ENCODE results near the gene DISP1.

DISP1 gene

GRCh38 chr1:222794656-222795474 is 20.0 kb upstream of the DISP1 start:
- no peaks in the 10 kb centered on the region for H3K4me1 ChIP-seq
- no peak overlapping the region for H3K4me3 ChIP-seq
- H3K27me3 ChIP-seq = no peaks in the 10 kb centered on the region
- TF ChIP-seq, protein P1, sequence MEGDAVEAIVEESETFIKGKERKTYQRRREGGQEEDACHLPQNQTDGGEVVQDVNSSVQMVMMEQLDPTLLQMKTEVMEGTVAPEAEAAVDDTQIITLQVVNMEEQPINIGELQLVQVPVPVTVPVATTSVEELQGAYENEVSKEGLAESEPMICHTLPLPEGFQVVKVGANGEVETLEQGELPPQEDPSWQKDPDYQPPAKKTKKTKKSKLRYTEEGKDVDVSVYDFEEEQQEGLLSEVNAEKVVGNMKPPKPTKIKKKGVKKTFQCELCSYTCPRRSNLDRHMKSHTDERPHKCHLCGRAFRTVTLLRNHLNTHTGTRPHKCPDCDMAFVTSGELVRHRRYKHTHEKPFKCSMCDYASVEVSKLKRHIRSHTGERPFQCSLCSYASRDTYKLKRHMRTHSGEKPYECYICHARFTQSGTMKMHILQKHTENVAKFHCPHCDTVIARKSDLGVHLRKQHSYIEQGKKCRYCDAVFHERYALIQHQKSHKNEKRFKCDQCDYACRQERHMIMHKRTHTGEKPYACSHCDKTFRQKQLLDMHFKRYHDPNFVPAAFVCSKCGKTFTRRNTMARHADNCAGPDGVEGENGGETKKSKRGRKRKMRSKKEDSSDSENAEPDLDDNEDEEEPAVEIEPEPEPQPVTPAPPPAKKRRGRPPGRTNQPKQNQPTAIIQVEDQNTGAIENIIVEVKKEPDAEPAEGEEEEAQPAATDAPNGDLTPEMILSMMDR (IDR thresholded peaks at IDR 0.05) = no peak
- no peaks in the 10 kb centered on the region for H3K36me3 ChIP-seq
- intact Hi-C loops (cut with DNase I; ENCODE audit: low total_unique reads) = no loop called here
- DNase-seq = no peak
- no peak overlapping the region for H3K27ac ChIP-seq
- H3K9me3 ChIP-seq = no peaks in the 10 kb centered on the region

- Histone ChIP-seq H3K27ac (no peak overlapping the region), H3K27me3 (no peaks in the 10 kb centered on the region), H3K4me1 (no peaks in the 10 kb centered on the region), H3K4me3 (no peak overlapping the region), H3K9me3 (no peaks in the 10 kb centered on the region), H3K36me3 (no peaks in the 10 kb centered on the region)
- intact Hi-C loops (cut with DNase I; ENCODE audit: low total_unique reads) = no loop called here
- TF ChIP-seq, protein P1 (IDR thresholded peaks at IDR 0.05) = no peak
- DNase-seq = no peak
Observed at GRCh38 chr1:222798116-222798515, 16.7 kb upstream of the DISP1 start.

DNA sequence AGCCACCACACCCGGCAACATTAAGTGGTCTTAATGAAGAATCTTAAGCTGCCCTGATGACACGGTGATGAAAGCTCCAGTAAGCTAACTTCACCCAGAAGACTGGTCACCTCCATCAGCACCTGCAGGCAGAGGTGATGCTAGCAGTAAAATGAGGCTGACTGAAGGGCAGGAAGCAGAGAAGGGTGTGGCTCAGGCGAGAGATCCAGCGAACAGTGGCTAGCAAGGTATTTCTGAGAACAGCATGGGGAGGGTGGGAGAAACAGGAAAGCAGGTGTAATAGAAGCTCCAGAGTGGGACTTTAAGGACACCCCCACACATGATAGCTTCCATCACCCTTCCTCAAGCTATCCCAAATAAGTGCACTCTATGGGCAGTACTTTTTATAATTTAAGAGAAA is 15.9 kb upstream of the DISP1 start:
- TF ChIP-seq, protein P1 (IDR thresholded peaks at IDR 0.05) = no peak
- Histone ChIP-seq H3K9me3 (no peaks in the 10 kb centered on the region), H3K4me1 (no peaks in the 10 kb centered on the region), H3K36me3 (no peaks in the 10 kb centered on the region), H3K27me3 (no peaks in the 10 kb centered on the region), H3K27ac (no peak overlapping the region), H3K4me3 (no peak overlapping the region)
- intact Hi-C loops (cut with DNase I; ENCODE audit: low total_unique reads) = no loop called here
- DNase-seq = no peak

GRCh38 chr1:222801067-222801466 is 13.8 kb upstream of the DISP1 start:
- TF ChIP-seq, protein P1 (IDR thresholded peaks at IDR 0.05) = no peak
- intact Hi-C loops (cut with DNase I; ENCODE audit: low total_unique reads) = no loop called here
- DNase-seq = no peak
- no peaks in the 10 kb centered on the region for H3K36me3 ChIP-seq
- H3K4me3 ChIP-seq = no peak overlapping the region
- H3K4me1 ChIP-seq = no peaks in the 10 kb centered on the region
- H3K9me3 ChIP-seq = no peaks in the 10 kb centered on the region
- no peak overlapping the region for H3K27ac ChIP-seq
- no peaks in the 10 kb centered on the region for H3K27me3 ChIP-seq

DNA sequence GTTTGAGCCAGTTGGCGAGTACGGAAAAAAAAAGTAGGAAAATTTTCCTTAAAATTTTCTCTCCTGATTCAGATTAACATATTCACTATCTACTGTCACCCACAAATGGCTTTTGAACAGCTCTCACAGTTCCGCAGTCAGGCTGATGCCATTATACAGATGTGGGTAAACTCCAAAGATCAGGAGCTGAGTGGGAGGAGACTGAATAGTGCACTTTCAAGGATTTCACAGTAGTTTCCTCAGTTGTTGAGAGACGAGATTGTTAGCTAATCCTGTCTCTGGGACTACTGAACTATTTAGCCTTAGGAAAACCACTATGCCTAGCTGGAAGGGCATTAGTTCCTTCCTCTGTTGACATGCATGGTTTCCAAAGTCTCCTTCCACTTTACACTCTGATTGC is 3.2 kb upstream of the DISP1 start:
- no peaks in the 10 kb centered on the region for H3K36me3 ChIP-seq
- intact Hi-C loops (cut with DNase I; ENCODE audit: low total_unique reads) = no loop called here
- TF ChIP-seq, protein P1 (IDR thresholded peaks at IDR 0.05) = no peak
- no peak for DNase-seq
- H3K27ac ChIP-seq = no peak overlapping the region
- H3K4me3 ChIP-seq = no peak overlapping the region
- no peaks in the 10 kb centered on the region for H3K27me3 ChIP-seq
- H3K9me3 ChIP-seq = no peaks in the 10 kb centered on the region
- H3K4me1 ChIP-seq = peaks cover 0 to 18% (median 13%) of the 10 kb centered on the region in 4 donors

Measured in tibial artery (tissue), 4 donors.